SK-N-MC (cell line): ENCODE measurements around the gene RAB9B.

Experiments
- EZH2 ChIP-seq: fragments of 200-600 bp; sonication (generic); IDR thresholded peaks from one replicate; pipeline ENCODE4 v1.6.1; 2017; ENCODE audit warnings: antibody characterized with exemption
- FOXP2 ChIP-seq: optimal IDR thresholded peaks from 2 replicates; pipeline ENCODE3; 2011; ENCODE audit warnings: mild to moderate bottlenecking, moderate library complexity; ENCODE audit not compliant: insufficient read depth; ENCODE audit errors: extremely low read length, control extremely low read depth
- POLR2AphosphoS5 ChIP-seq: IDR thresholded peaks from 2 replicates; pipeline ENCODE4 v1.6.1; 2012; ENCODE audit warnings: mild to moderate bottlenecking, low read depth, low read length, borderline replicate concordance

- TF ChIP-seq EZH2 (no peak), POLR2AphosphoS5 (no peak), FOXP2 (no peak)
Measured at GRCh38 chrX:103825881-103826280, 6.2 kb downstream of the RAB9B start.
